ENCODE data around the gene NUP153.
"Not testable (repeated sequence)": the region's sequence is repeated elsewhere in the genome, so short reads cannot be mapped to it uniquely, and the experiment has no call there.

The NUP153 gene

GRCh38 chr6:17599877-17600526 is 106.7 kb downstream of the NUP153 start, which contains the start of gene FAM8A1:
Gene FAM8A1, plus strand, starts transcription at chr6:17600302. Its CDS starts 108 bp downstream, at chr6:17600410.
- peak; percentile 73 to 88 for DNase-seq

GRCh38 chr6:17596085-17596484 is 110.6 kb downstream of the NUP153 start:
- no peak for DNase-seq

GRCh38 chr6:17593246-17593645 is 113.5 kb downstream of the NUP153 start:
- no peak for DNase-seq

- no peak for DNase-seq
Measured at GRCh38 chr6:17591287-17591686, 115.4 kb downstream of the NUP153 start.

- no peak for DNase-seq
Measured at GRCh38 chr6:17589406-17590096, 117.2 kb downstream of the NUP153 start.

- DNase-seq: no peak
Measured at GRCh38 chr6:17588011-17588410, 118.7 kb downstream of the NUP153 start.

- DNase-seq: not testable (repeated sequence)
Measured at GRCh38 chr6:17586623-17587022, 120.1 kb downstream of the NUP153 start.

GRCh38 chr6:17585766-17586490 is 120.8 kb downstream of the NUP153 start:
- no peak for DNase-seq

GRCh38 chr6:17584241-17584803 is 122.4 kb downstream of the NUP153 start:
- peak in 1 of 2 experiments; percentile 68 for DNase-seq

GRCh38 chr6:17583811-17584210 is 122.9 kb downstream of the NUP153 start:
- no peak for DNase-seq

GRCh38 chr6:17581282-17581681 is 125.4 kb downstream of the NUP153 start:
- not testable (repeated sequence) for DNase-seq

GRCh38 chr6:17580518-17581048 is 126.1 kb downstream of the NUP153 start:
- no peak for DNase-seq

- no peak for DNase-seq
Measured at GRCh38 chr6:17577059-17577458, 129.7 kb downstream of the NUP153 start.

GRCh38 chr6:17574866-17575560 is 131.7 kb downstream of the NUP153 start:
- DNase-seq: no peak

GRCh38 chr6:17565399-17565798 is 141.3 kb downstream of the NUP153 start:
- DNase-seq: no peak

All from cerebellar nuclear complex (tissue), 1 donor.